Measurements from ENCODE around the gene CEBPE.
A peak's percentile ranks its signal among the peaks of the same experiment; 100 is the strongest.

CEBPE gene

DNA sequence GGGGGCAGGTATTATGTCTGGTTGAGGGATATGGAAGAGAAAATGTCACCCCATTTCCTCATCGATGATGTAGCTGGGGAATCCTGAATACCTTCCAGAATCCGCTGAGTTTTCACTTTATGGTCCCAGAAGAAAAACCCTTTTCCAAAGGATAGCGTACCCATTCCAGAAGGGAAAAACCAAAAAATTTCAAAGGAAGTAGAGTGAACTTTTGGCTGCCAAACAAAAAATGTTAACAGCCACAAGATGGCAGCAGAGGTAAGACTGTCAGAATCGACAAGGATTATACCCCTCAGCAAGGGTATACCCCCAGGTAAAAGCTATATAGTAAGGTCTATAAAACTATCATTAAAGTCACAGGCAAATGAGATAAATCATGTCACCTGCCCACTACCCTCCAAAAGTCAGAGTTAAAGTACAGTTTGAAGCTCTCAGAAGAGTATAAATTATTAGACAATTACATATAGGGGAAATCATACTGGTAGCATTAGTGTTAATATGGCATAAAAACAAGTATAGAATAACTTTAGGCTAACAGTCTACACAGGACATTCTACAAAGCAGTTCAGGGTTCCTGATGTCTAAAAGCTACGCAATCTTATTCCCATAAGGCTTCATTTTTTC, 42.2 kb downstream of the CEBPE start:
- DNase-seq (ENCODE audit: low read depth), result no peak

DNA sequence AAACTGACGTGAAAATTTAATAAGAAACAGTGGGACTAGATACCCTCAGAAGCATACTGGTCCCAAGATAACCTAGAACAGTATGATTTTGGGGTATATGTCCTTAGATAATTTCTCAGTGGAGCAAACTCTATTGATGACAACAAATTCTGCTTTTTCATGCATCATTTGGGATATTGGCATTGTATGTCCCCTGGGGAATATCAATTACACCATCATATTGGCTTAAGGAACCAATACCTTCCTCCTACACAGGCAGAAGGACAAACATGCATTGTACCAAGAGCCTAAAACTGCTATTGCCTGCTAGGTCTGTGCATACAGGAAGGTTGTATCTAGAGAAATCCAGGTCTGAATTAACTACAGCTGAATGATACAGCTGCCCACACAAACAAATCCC, 44.1 kb downstream of the CEBPE start:
- no peak for DNase-seq (ENCODE audit: low read depth)

DNA sequence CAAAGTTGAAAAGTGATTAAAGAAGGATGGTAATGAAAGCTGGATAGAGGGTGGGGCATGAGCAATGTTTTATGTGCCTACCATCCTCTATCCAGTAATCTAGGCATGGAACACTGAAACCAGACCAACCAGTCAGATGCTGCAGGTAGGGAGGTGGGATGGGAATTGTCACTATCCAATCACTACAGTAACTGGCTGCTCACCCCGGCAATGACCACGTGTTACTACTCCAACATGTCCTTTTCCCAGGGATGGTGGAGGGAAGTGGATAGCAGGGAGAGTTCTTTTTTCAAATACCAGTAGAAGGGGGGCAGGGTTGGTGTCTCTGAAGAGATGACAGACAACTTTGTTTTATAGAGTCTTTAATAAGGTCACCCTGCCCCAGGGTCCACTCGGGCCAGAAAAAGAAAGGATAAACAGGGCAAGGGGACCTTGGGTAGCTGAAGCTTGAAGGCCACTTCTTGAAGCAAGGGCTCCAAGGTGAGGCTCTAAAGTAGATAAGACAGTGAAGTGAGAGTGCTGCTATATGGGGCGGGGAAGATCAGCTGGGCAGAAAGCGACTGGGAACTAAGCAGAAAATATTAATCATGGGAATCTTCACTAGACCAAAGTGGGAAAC, 47.0 kb downstream of the CEBPE start:
- no peak for DNase-seq (ENCODE audit: low read depth)

DNA sequence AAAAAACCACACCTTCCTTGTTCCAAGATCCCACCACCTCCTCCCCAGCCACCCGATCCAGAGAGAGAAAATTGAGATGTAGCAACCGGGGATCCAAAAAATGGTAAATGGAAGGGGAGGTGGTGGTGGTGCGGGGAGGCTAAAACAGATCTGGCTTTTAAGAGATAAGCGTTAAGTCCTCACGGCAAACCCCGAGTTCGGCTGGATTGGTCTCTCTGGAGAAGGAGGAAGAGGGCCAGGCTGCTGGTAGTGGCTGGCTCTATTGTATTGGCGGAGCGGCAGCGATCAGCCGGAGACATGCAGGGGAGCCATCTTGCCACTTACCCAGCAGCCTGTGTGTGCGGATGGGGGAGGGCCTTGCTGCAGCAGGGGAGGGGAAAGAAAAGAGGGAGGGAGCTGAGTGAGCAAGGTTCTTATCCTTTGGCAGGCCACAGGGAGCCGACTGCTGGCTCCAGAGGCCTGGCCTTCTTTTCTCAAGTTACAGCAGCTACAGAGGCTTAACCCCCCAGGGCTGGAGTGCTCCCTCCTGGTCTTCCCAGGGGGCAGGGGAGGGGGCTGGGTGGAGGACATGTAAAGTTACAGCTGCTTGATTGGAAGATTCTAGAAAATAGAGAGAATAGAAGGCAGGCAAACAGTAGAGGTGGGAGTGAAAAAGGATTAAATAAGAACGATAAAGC, 47.7 kb downstream of the CEBPE start:
- peak; percentile 82 for DNase-seq (ENCODE audit: low read depth)

DNA sequence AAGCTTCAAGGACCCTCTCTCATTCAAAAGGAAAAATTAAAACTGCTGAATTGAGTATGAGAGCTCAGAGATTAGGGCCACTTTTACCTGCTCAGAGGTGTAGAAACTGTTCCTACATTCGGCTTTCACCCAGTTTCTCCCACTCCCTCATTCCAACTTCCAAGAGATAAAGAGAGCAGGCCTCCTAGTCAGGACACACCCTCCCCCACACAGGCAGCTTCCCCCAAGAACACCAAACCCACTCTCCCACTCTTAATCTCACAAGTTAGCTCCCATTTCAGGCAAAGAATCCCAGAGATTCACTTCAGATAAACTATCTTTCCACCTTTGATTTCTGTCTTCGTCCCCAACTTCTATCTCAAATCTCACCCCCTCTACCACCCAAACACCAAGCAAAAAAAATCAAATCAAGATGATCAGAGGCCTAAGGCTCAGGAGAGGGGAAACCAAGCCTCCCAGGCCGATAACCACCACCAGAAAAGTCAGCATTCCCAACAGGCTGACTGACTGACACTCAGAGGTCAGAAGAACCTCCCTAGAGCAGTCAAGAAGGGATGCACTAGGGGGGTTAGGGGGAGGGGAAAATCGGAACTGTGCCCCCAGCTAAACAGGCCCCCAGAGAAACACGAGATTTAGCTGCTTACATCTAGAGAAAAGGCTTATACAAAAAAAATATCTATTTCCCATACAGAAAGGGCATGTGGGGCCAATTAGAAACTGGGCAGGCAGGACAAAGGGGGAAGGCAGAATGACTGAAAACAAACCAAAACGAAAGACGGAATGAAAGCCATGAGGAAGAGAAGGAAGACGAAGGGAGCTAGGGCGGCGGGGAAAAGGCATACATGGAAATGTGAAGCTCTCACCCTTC, 48.6 kb downstream of the CEBPE start:
- DNase-seq (ENCODE audit: low read depth), result no peak

DNA sequence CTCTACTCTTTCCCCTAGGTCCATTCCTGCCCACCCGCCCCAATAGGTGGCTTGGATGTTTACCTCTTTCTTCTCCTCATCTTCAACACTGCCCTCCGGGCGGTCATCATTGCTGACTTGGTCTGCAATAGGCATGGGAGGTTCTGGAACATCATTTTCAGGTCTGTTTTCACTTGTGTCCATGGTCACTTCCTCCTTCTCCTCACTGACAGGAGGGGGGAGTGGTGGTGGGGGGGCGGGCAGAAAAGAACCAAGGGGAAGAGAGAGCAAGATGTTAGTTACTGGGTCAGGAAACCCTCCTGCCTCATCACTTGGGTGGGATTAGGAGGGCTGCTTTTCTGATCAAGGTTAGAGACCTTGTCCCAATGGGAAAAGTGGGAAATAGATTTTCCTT, 49.6 kb downstream of the CEBPE start:
- no peak for DNase-seq (ENCODE audit: low read depth)

DNA sequence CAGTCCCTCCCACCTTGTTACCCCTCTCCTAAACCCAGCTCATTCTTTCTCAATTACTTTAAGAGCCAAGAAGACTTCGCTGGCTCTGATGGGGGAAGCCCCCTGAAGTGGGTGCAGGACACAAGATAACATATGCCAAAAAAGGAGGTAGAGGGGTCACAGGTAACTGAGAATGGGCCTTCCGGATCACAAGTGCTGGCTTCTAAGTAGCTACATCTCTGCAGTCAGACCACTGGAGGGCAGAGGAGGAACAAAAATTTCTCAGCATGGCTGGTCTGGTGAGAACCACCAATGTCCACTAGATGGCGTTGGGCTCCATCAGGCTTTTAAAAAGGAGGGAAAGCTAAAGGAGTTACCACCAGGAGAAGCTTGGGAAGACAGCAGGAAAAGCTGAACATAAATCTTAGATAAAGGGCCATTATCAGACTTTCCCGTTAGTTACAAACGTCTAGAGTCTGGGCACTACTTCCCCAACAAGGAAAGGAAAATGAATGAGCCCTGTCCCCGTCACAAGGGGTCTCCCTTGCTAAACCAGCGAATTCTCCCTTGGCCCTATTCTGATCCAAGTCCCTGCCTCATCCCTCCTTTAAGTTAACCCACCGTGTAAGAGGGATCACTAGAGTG, 50.2 kb downstream of the CEBPE start:
- peak; percentile 83 for DNase-seq (ENCODE audit: low read depth)

DNA sequence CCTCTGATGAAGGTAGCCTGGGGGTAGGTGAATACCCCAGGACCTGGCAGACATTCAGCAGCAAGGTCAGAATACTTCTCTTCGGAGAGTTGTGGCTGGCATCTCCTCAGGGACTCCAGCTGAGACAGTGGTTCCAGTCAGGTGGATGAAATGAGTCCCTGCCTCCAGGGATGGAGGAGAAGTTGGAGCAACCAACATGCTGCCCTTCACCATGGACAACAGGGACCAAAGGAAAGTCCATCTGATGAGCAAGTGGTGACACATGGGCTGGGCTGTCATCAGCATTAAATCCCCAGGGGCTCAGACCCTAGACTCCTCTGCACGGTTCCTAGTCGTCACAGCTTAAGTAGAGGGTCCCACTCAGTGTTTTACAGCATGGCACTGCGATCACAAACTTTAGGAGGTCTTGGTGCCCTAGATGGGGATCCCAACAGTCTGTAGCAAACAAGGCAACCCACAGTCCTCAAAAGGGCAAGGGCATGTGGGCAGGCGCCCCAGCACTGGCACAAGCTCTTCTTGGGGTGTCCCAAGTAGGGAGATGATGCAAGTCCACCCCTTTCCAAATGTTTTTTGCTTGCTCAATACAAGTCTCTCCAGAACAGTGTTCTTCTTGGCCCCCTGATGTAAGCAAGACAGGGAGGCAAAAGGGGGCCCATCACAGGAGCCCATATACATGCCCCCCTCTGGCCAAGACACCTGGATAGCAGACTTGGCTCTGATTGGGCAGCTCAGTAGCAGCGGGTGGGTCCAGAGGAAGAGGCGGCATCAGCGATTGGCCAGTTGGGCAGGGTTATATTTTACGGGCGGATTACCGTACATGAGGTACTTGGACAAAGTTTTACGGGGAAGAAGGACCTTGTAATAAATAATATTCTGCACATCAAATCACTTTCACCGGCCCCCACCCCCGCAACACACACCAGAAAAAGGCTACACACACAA, 50.9 kb downstream of the CEBPE start:
- DNase-seq (ENCODE audit: low read depth), result no peak

Data from GM04504 (cell line).